Measurements from ENCODE around the gene GPN3. TPM values are rescaled to one million over a fixed set of nuclear protein-coding genes. Genes with fewer than 3 reads are reported as not detected.
"Not testable (repeated sequence)": the region's sequence is repeated elsewhere in the genome, so short reads cannot be mapped to it uniquely, and the experiment has no call there.

The GPN3 gene
- total and polyA plus RNA-seq, 7 donors, result 25.7 to 41.7 (median 29.4) TPM

- ATAC-seq (no peak), DNase-seq (no peak)
- Histone ChIP-seq H3K9me3 (no peaks in the 10 kb centered on the region), H3K4me3 (no peak overlapping the region), H3K36me3 (ENCODE audit: insufficient read depth in 1 of 2, low read depth in 1 of 2) (no peaks in the 10 kb centered on the region), H3K4me1 (no peaks in the 10 kb centered on the region), H3K27me3 (ENCODE audit: insufficient read depth in 3 of 3, low read length in 2 of 3) (peaks cover 0 to 6% (median 0%) of the 10 kb centered on the region in 3 donors), H3K27ac (no peak overlapping the region)
- intact Hi-C loops (cut with DNase I), result no loop called here
- TF ChIP-seq, protein P1, sequence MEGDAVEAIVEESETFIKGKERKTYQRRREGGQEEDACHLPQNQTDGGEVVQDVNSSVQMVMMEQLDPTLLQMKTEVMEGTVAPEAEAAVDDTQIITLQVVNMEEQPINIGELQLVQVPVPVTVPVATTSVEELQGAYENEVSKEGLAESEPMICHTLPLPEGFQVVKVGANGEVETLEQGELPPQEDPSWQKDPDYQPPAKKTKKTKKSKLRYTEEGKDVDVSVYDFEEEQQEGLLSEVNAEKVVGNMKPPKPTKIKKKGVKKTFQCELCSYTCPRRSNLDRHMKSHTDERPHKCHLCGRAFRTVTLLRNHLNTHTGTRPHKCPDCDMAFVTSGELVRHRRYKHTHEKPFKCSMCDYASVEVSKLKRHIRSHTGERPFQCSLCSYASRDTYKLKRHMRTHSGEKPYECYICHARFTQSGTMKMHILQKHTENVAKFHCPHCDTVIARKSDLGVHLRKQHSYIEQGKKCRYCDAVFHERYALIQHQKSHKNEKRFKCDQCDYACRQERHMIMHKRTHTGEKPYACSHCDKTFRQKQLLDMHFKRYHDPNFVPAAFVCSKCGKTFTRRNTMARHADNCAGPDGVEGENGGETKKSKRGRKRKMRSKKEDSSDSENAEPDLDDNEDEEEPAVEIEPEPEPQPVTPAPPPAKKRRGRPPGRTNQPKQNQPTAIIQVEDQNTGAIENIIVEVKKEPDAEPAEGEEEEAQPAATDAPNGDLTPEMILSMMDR (IDR thresholded peaks at IDR 0.05), result no peak
- WGBS, 3 donors, result 61 to 77% (median 63%) methylated on average over 4 of the region's 4 CpGs
Observed at GRCh38 chr12:110421701-110422100, 46.4 kb downstream of the GPN3 start.

DNA sequence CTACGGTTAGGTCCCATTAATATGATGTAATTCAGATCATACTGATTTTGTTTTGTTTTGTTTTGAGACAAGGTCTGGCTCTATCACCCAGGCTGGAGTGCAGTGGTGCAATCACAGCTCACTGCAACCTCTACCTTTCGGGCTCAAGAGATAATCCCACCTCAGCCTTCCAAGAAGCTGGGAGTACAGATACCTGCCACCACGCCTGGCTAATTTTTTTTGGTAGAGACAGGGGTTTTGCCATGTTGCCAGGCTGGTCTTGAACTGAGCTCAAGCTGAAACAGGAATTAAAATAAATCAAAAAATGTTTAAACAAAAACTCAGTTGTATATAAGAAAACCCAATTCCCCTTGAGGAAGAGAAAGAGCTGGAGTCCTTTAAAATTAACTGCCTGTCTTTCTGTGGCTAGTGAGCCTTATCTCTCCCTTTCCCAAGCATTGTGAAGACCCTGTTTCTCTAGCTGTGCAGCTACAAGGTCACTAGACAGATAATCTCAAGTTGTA is 46.8 kb downstream of the GPN3 start:
- H3K27ac ChIP-seq, result no peak overlapping the region
- intact Hi-C loops (cut with DNase I), result no loop called here
- no peaks in the 10 kb centered on the region for H3K9me3 ChIP-seq
- ATAC-seq (no peak), DNase-seq (no peak)
- no peaks in the 10 kb centered on the region for H3K4me1 ChIP-seq
- no peaks in the 10 kb centered on the region for H3K36me3 ChIP-seq (ENCODE audit: insufficient read depth in 1 of 2, low read depth in 1 of 2)
- peaks cover 0 to 9% (median 0%) of the 10 kb centered on the region in 3 donors for H3K27me3 ChIP-seq (ENCODE audit: insufficient read depth in 3 of 3, low read length in 2 of 3)
- TF ChIP-seq, protein P1 (IDR thresholded peaks at IDR 0.05), result no peak
- WGBS, 3 donors, result 58 to 78% (median 63%) methylated on average over 3 of the region's 3 CpGs
- no peak overlapping the region for H3K4me3 ChIP-seq

DNA sequence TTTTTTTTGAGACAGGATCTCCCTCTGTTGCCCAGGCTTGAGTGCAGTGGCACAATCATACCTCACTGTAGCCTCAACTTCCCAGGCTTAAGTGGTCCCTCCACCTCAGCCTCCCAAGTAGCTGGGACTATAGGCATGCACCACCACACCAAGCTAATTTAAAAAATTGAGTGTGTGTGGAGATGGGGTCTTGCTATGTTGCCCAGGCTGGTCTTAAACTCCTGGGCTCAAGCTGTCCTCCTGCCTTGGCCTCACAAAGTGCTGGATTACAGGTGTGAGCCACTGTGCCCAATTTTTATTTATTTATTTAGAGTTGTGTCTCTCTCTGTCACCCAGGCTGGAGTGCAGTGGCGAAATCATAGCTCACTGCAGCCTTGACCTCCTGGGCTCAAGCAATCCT is 47.4 kb downstream of the GPN3 start:
- H3K27me3 ChIP-seq (ENCODE audit: insufficient read depth in 3 of 3, low read length in 2 of 3); H3K36me3 ChIP-seq (ENCODE audit: insufficient read depth in 1 of 2, low read depth in 1 of 2); H3K9me3 ChIP-seq; H3K27ac ChIP-seq; H3K4me3 ChIP-seq; DNase-seq; ATAC-seq; H3K4me1 ChIP-seq; intact Hi-C loops (cut with DNase I): not testable (repeated sequence)
- WGBS, 3 donors, result 91 to 100% (median 95%) methylated on average over 1 of the region's 1 CpG

DNA sequence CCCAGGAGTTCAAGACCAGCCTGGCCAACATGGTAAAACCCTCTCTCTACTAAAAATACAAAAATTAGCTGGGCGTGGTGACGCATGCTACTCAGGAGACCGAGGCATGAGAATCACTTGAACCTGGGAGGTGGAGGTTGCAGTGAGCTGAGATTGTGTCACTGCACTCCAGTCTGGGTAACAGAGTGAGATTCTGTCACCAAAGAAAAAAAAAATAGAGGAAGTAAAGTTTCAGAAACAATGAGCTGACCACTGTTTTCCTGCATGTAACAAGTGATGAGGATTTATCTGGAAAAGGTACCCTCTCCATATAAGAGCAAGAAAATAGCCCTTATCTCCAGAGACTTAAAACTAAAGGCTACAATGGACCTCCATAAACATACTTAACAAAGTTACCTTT is 50.9 kb downstream of the GPN3 start:
- intact Hi-C loops (cut with DNase I); H3K4me1 ChIP-seq; DNase-seq; H3K9me3 ChIP-seq; H3K4me3 ChIP-seq; ATAC-seq; H3K36me3 ChIP-seq (ENCODE audit: insufficient read depth in 1 of 2, low read depth in 1 of 2); H3K27ac ChIP-seq; H3K27me3 ChIP-seq (ENCODE audit: insufficient read depth in 3 of 3, low read length in 2 of 3): not testable (repeated sequence)
- 78 to 86% (median 83%) methylated on average over 3 of the region's 3 CpGs for WGBS, 3 donors

GRCh38 chr12:110410086-110410485 is 58.0 kb downstream of the GPN3 start:
- H3K27ac ChIP-seq; H3K27me3 ChIP-seq (ENCODE audit: insufficient read depth in 3 of 3, low read length in 2 of 3); H3K4me3 ChIP-seq; H3K4me1 ChIP-seq; H3K36me3 ChIP-seq (ENCODE audit: insufficient read depth in 1 of 2, low read depth in 1 of 2); ATAC-seq; intact Hi-C loops (cut with DNase I); DNase-seq; H3K9me3 ChIP-seq: not testable (repeated sequence)
- WGBS, 3 donors, result 83 to 90% (median 86%) methylated on average over 6 of the region's 6 CpGs

GRCh38 chr12:110405126-110405662 is 62.9 kb downstream of the GPN3 start:
- 95 to 96% (median 95%) methylated on average over 16 of the region's 16 CpGs for WGBS, 3 donors
- ATAC-seq; H3K4me1 ChIP-seq; H3K9me3 ChIP-seq; H3K27ac ChIP-seq; H3K4me3 ChIP-seq; DNase-seq; intact Hi-C loops (cut with DNase I); H3K27me3 ChIP-seq (ENCODE audit: insufficient read depth in 3 of 3, low read length in 2 of 3): not testable (repeated sequence)
- peaks cover 0 to 17% of the 10 kb centered on the region in 2 donors for H3K36me3 ChIP-seq (ENCODE audit: insufficient read depth in 1 of 2, low read depth in 1 of 2)
